DND-41 (cell line): ENCODE data around the gene BRINP3.

ENCODE experiments used
- EZH2 ChIP-seq: IDR thresholded peaks from 3 replicates; pipeline ENCODE4 v1.6.1; 2012; ENCODE audit warnings: borderline replicate concordance, low read depth, mild to moderate bottlenecking, moderate library complexity, low read length, inconsistent platforms; ENCODE audit not compliant: severe bottlenecking
- TF ChIP-seq, protein P1 (sequence below): IDR thresholded peaks from 2 replicates; pipeline ENCODE4 v1.5.1; 2012; ENCODE audit warnings: borderline replicate concordance, low read length, moderate library complexity, mild to moderate bottlenecking; ENCODE audit not compliant: poor library complexity, severe bottlenecking; ENCODE audit errors: extremely low read depth

DNA sequence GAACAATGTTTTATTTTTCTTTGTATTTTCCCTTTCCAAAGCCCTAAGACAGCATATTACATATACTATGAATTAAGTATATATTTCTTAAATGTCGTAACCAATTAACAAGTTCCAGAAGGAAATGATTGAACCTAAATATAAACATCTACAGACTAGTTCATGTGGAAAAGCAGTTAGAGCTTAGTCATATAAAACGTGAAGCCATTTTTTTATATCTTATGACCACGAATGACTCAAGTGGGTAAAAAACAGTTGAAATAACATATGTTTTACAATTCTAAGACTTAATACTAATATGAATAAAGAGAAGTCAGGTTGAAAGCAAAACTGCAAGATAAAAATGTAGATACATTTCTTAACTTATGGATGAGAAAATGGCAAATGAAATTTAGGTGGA is 307.3 kb downstream of the BRINP3 start:
- TF ChIP-seq, protein P1, sequence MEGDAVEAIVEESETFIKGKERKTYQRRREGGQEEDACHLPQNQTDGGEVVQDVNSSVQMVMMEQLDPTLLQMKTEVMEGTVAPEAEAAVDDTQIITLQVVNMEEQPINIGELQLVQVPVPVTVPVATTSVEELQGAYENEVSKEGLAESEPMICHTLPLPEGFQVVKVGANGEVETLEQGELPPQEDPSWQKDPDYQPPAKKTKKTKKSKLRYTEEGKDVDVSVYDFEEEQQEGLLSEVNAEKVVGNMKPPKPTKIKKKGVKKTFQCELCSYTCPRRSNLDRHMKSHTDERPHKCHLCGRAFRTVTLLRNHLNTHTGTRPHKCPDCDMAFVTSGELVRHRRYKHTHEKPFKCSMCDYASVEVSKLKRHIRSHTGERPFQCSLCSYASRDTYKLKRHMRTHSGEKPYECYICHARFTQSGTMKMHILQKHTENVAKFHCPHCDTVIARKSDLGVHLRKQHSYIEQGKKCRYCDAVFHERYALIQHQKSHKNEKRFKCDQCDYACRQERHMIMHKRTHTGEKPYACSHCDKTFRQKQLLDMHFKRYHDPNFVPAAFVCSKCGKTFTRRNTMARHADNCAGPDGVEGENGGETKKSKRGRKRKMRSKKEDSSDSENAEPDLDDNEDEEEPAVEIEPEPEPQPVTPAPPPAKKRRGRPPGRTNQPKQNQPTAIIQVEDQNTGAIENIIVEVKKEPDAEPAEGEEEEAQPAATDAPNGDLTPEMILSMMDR = no peak
- TF ChIP-seq EZH2 = no peak
